WTC11 (cell line): ENCODE measurements around the gene DDO. TPM values are rescaled to one million over a fixed set of nuclear protein-coding genes. Genes with fewer than 3 reads are reported as not detected.

Experiments
- ATAC-seq: fragments of 200-7000 bp; cut with Tn5 transposase; 2 replicates; pipeline ENCODE4 v1.10.0; 2021; ENCODE audit warnings: mild to moderate bottlenecking, moderate library complexity
- CTCF ChIA-PET: fragments of 300-600 bp; sonication (Branson Sonifier 250); formaldehyde crosslinking; loops from one replicate; lab custom pipeline; 2021; ENCODE audit warnings: antibody characterized with exemption; lab: Charles Lee
- POLR2A ChIA-PET: fragments of 350-600 bp; sonication (Branson Sonifier 250); formaldehyde crosslinking; loops from one replicate; lab custom pipeline; 2021; ENCODE audit warnings: antibody characterized with exemption; lab: Charles Lee
- DNase-seq: peaks from one replicate; pipeline ENCODE4 v3.0.0; 2021; ENCODE audit warnings: low spot score
- H3K27ac Mint-ChIP-seq: 2 replicates; pipeline ENCODE4 v1.8.0; 2021; ENCODE audit warnings: mixed read lengths
- H3K27me3 Mint-ChIP-seq: 2 replicates; pipeline ENCODE4 v1.8.0; 2021; ENCODE audit warnings: low read depth, mild to moderate bottlenecking, moderate library complexity, mixed read lengths
- H3K36me3 Mint-ChIP-seq: 2 replicates; pipeline ENCODE4 v1.8.0; 2021; ENCODE audit warnings: mixed read lengths
- H3K4me1 Mint-ChIP-seq: 2 replicates; pipeline ENCODE4 v1.8.0; 2022; ENCODE audit warnings: mixed read lengths
- H3K4me3 Mint-ChIP-seq: 2 replicates; pipeline ENCODE4 v1.8.0; 2021; ENCODE audit warnings: mild to moderate bottlenecking, moderate library complexity, mixed read lengths
- H3K9me3 Mint-ChIP-seq: 2 replicates; pipeline ENCODE4 v1.8.0; 2021; ENCODE audit warnings: mixed read lengths
- EMX1 ChIP-seq: fragments of 250-450 bp; sonication (Bioruptor Pico); IDR thresholded peaks from 2 replicates; pipeline ENCODE4 v1.8.0; 2021; ENCODE audit warnings: mild to moderate bottlenecking
- GRHL2 ChIP-seq: fragments of 250-450 bp; sonication (Bioruptor Pico); IDR thresholded peaks from 2 replicates; pipeline ENCODE4 v1.8.0; 2022; ENCODE audit warnings: mild to moderate bottlenecking, moderate library complexity; ENCODE audit not compliant: insufficient replicate concordance, severe bottlenecking
- MXD4 ChIP-seq: fragments of 250-450 bp; sonication (Bioruptor Pico); IDR thresholded peaks from 2 replicates; pipeline ENCODE4 v1.8.0; 2021; ENCODE audit warnings: mild to moderate bottlenecking, moderate library complexity, borderline replicate concordance
- NR1H2 ChIP-seq: sonication (generic); formaldehyde crosslinking; IDR thresholded peaks from 2 replicates; pipeline ENCODE4 v1.9.0; 2021; ENCODE audit warnings: mild to moderate bottlenecking, moderate library complexity, missing genetic modification reagents
- OVOL2 ChIP-seq: fragments of 250-450 bp; sonication (Bioruptor Pico); IDR thresholded peaks from 2 replicates; pipeline ENCODE4 v1.9.0; 2021; ENCODE audit warnings: mild to moderate bottlenecking, borderline replicate concordance
- ZNF138 ChIP-seq: sonication (generic); formaldehyde crosslinking; conservative IDR thresholded peaks from 2 replicates; pipeline ENCODE4 v1.8.1; 2022; ENCODE audit warnings: mild to moderate bottlenecking, moderate library complexity, missing genetic modification reagents
- ZNF263 ChIP-seq: sonication (generic); formaldehyde crosslinking; IDR thresholded peaks from 2 replicates; pipeline ENCODE4 v1.8.1; 2022; ENCODE audit warnings: low read depth, mild to moderate bottlenecking, moderate library complexity, missing genetic modification reagents
- ZNF671 ChIP-seq: fragments of 250-450 bp; sonication (Bioruptor Pico); IDR thresholded peaks from 2 replicates; pipeline ENCODE4 v1.8.0; 2021; ENCODE audit warnings: mild to moderate bottlenecking
- total RNA-seq: library from RNA; stranded (reverse); gene quantifications from 3 replicates; pipeline ENCODE4 v1.2.3, GENCODE V29; 2021
- TF ChIP-seq, protein P1 (sequence below): fragments of 250-450 bp; sonication (Bioruptor Pico); IDR thresholded peaks from 2 replicates; pipeline ENCODE4 v1.9.0; 2021; ENCODE audit warnings: moderate library complexity, mild to moderate bottlenecking, inconsistent platforms, borderline replicate concordance
- TF ChIP-seq, protein P2 (sequence below): sonication (generic); formaldehyde crosslinking; IDR thresholded peaks from 2 replicates; pipeline ENCODE4 v1.8.1; 2022; ENCODE audit warnings: mild to moderate bottlenecking, moderate library complexity, missing genetic modification reagents
- TF ChIP-seq, protein P3 (sequence below): sonication (generic); formaldehyde crosslinking; IDR thresholded peaks from 2 replicates; pipeline ENCODE4 v1.8.1; 2023; ENCODE audit warnings: mild to moderate bottlenecking, moderate library complexity, missing genetic modification reagents
- TF ChIP-seq, protein P4 (sequence below): fragments of 250-450 bp; sonication (Bioruptor Pico); IDR thresholded peaks from 2 replicates; pipeline ENCODE4 v1.9.0; 2021; ENCODE audit warnings: mild to moderate bottlenecking

The DDO gene
- total RNA-seq, 1 experiment from 2014 or later: not detected

DNA sequence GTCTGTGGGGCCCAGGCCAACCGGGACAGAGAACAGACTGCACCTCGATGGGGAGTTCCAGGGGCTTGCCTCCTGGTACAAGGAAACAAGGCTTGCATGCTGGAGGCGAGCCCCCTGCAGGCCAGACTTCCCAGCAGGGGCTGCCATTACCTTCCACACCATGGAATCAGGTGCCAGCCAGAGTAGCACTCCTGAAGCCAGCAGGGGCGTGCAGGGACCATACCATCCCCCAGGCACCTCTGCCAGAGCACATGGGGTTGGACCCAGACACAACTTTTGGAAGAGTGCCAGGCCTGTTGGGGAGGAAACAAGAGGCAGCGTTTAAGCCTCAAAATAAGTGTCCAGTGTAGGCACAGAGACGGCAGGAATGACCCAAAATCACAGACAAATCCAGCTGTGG is 6.5 kb downstream of the DDO start:
- Mint-ChIP-seq H3K4me1 (no peaks in the 10 kb centered on the region), H3K4me3 (no peak overlapping the region), H3K27ac (no peak overlapping the region), H3K36me3 (no peaks in the 10 kb centered on the region), H3K27me3 (no peaks in the 10 kb centered on the region), H3K9me3 (no peaks in the 10 kb centered on the region)
- CTCF ChIA-PET: interaction anchor here (0.5 kb wide), 1 partner anchor 920 kb away, joined by 3 read pairs; no protein-coding TSS in a partner anchor
- POLR2A ChIA-PET: no interaction called here
- no peak for TF ChIP-seq ZNF263 (CRISPR knock-in tag)
- no peak for TF ChIP-seq GRHL2
- TF ChIP-seq, protein P1, sequence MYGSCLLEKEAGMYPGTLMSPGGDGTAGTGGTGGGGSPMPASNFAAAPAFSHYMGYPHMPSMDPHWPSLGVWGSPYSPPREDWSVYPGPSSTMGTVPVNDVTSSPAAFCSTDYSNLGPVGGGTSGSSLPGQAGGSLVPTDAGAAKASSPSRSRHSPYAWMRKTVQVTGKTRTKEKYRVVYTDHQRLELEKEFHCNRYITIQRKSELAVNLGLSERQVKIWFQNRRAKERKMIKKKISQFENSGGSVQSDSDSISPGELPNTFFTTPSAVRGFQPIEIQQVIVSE: no peak
- DNase-seq (peak; percentile 29), ATAC-seq (peak; percentile 90)

DNA sequence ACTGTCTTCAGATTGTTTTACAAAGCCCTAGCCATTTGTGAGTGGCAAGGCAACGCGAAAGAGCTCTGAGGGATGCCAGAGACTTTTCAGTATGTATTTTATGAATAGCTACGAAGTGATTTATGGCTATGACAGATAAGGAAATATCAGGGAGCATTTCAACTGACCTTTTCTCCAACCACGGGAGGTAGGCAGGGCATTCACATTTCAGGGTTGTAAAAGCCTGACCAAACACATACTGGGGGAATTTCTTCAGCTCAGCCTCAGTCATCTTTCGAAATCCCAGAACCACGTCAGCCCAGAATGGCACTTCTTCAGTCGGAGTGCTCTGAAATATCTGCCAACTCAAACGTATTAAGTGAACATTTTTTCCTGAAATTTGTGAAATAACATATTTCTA is 10.8 kb downstream of the DDO start:
- no peak for ATAC-seq

DNA sequence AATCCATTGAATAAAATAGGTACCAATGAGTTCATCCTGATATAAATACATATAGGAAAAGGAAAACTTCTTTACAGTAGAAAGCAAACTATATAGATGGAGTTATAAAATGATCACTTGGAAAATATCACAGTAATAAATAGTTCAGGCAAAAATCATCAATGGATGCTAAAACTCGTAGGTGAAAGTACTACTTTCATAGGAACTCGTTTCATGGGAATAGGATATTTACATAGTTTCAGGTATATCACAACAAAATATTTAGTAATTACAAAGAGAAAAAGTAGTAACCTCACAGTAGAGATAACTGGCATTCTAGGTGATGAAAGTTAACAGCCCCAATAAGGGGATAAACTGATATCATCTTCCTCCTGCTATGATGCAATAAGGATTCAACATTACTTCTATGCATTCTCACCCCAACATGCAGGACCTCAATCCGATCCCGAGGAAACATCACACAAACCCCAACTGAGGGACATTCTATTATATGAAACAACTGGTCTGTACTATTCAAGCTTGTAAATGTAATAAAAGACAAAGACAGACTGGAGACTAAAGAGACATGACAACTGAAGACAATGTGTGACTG is 13.7 kb downstream of the DDO start:
- DNase-seq (no peak), ATAC-seq (no peak)
- Mint-ChIP-seq H3K27ac (no peak overlapping the region), H3K4me3 (no peak overlapping the region), H3K9me3 (no peaks in the 10 kb centered on the region), H3K4me1 (no peaks in the 10 kb centered on the region; the same call in 1 of the 2 replicates), H3K36me3 (no peaks in the 10 kb centered on the region), H3K27me3 (no peaks in the 10 kb centered on the region)
- POLR2A ChIA-PET: no interaction called here
- CTCF ChIA-PET: no interaction called here
- no peak for TF ChIP-seq NR1H2
- no peak for TF ChIP-seq OVOL2 (CRISPR knock-in tag)

More for the DNA sequence above, 10.8 kb downstream of the DDO start:
- Mint-ChIP-seq H3K27ac (no peak overlapping the region), H3K4me3 (no peak overlapping the region), H3K36me3 (no peaks in the 10 kb centered on the region), H3K9me3 (no peaks in the 10 kb centered on the region), H3K4me1 (no peaks in the 10 kb centered on the region; the same call in 1 of the 2 replicates), H3K27me3 (no peaks in the 10 kb centered on the region)
- ChIA-PET CTCF (no interaction called here), POLR2A (no interaction called here)
- TF ChIP-seq ZNF671 (CRISPR knock-in tag) (no peak), MXD4 (CRISPR knock-in tag) (no peak), ZNF138 (CRISPR knock-in tag) (no peak)
- TF ChIP-seq, protein P2, sequence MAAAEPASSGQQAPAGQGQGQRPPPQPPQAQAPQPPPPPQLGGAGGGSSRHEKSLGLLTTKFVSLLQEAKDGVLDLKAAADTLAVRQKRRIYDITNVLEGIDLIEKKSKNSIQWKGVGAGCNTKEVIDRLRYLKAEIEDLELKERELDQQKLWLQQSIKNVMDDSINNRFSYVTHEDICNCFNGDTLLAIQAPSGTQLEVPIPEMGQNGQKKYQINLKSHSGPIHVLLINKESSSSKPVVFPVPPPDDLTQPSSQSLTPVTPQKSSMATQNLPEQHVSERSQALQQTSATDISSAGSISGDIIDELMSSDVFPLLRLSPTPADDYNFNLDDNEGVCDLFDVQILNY (CRISPR knock-in tag): no peak
- TF ChIP-seq, protein P3, sequence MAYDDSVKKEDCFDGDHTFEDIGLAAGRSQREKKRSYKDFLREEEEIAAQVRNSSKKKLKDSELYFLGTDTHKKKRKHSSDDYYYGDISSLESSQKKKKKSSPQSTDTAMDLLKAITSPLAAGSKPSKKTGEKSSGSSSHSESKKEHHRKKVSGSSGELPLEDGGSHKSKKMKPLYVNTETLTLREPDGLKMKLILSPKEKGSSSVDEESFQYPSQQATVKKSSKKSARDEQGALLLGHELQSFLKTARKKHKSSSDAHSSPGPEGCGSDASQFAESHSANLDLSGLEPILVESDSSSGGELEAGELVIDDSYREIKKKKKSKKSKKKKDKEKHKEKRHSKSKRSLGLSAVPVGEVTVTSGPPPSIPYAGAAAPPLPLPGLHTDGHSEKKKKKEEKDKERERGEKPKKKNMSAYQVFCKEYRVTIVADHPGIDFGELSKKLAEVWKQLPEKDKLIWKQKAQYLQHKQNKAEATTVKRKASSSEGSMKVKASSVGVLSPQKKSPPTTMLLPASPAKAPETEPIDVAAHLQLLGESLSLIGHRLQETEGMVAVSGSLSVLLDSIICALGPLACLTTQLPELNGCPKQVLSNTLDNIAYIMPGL (CRISPR knock-in tag): no peak
- TF ChIP-seq, protein P4, sequence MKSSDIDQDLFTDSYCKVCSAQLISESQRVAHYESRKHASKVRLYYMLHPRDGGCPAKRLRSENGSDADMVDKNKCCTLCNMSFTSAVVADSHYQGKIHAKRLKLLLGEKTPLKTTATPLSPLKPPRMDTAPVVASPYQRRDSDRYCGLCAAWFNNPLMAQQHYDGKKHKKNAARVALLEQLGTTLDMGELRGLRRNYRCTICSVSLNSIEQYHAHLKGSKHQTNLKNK (CRISPR knock-in tag): no peak
- DNase-seq: no peak

DNA sequence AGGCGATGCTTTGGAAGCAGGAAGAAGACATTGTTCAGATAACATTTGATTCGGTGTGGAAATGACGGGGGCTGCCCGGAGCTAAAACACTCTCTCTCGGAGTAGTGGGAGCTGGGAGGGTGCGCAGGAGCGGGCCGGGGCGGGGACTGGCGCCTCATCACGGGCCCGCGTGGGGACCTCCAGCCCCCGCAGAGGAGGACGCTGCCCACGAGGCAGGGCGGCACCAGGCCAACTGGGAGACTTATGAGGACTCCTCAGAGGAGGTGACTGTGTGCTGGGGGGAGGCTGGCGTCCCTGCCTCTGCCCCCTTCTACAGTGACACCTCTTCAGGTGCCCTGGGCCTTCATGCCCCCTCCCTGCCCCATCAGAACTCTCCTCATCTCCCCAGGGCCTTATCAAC is 15.2 kb downstream of the DDO start:
- H3K4me3 Mint-ChIP-seq: no peak overlapping the region
- H3K36me3 Mint-ChIP-seq: no peaks in the 10 kb centered on the region
- ChIA-PET CTCF (no interaction called here), POLR2A (no interaction called here)
- no peak for TF ChIP-seq EMX1 (CRISPR knock-in tag)
- no peaks in the 10 kb centered on the region; the same call in 1 of the 2 replicates for H3K4me1 Mint-ChIP-seq
- no peak for ATAC-seq
- no peak for DNase-seq
- H3K27me3 Mint-ChIP-seq: no peaks in the 10 kb centered on the region
- no peaks in the 10 kb centered on the region for H3K9me3 Mint-ChIP-seq
- H3K27ac Mint-ChIP-seq: no peak overlapping the region
